ENCODE results near the gene P2RX1.

Gene P2RX1

DNA sequence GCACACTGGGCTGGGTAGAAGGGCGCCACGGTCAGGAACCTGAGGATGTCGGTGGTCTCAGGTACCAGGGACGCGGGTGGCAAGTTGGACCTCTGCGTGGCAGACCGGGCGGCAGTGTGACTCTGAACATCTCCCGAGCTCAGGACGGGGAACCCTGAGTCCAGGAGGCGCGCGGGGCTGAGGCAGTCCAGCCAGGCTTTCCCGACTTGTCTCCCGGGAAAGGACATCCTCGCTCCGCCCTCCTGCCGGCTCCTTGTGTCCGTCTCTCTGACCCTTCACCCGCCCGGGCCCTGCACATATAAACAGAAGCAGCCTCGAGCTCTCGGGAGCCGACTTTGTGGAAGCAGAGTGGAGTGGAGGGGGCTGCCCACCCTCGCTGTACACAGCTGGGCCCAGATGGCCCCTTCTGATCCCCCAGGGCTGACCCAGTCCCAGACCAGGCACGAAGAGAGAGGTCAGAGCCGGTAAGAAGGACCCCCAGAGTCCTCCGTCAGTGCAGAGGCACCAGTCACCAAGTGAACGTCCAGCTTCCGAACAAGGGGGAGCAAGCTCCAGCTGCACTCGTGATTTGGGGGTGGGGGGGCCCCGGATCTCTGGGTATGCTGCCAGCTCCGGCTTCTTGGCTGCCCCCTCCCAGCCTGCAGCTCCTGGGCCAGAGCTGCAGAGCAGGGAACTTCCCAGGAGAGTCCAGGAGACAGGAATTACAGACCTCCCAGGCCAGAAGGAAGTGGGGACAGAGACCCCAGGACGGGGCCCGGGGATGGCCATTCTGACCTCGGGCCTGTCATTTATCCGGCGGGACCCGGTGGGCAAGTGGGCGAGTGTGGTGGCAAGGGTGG lies 8.5 kb upstream of the P2RX1 start:
- no peak for DNase-seq (ENCODE audit: low read depth)

DNA sequence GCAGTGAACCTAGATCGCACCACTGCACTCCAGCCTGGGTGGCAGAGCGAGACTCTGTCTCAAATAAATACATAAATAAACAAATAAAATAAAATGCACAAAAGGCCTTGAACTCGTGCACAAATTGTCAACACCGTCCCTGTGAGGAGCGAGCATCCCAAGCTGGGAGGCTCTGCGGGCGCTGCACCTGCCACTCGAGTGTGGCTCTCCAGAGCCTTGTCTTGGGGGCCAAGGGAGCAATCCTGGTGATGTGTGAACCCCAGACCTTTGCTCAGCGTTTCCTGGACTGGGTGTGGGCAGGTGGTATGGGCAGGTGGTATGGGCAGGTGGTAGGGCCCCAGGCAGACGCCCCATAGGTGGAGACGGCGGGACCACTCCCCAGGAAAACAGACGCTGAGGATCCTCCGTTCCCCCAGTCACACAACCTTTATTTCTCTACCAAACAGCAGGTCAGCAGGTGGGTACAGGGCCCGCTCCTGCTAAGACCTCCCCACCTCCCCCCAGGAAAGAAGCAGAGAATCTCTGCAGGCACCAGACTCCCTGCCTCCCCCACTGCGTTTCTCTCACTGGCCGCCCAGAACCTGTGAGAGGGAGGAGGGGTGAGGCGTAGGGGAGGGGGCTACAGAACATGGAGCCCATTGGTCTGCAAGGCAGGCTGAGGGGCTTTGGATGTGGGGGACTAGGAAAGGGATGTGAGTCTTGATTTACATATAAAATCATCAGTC lies 7.4 kb upstream of the P2RX1 start:
- no peak for DNase-seq (ENCODE audit: low read depth)

DNA sequence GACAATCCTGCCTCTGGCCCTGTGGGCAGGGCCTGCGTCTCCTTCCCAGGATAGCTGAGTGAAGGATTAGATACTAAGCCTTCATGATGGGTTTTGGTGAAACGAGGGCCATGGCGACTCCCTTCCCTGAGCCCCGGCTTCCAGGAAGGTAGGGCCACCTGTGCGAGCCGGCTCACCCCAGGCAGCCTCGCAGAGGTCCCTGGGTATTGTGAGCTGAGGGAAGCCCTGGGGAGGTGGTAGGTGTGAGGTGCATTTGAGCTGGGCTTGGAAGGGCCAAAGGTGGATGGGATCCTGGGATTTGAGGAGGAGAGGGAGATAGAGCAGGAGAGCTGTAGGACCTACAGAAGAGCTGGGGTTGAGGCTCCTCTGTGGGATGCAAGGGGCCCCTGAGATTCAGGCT lies 6.5 kb upstream of the P2RX1 start:
- no peak for DNase-seq (ENCODE audit: low read depth)

DNA sequence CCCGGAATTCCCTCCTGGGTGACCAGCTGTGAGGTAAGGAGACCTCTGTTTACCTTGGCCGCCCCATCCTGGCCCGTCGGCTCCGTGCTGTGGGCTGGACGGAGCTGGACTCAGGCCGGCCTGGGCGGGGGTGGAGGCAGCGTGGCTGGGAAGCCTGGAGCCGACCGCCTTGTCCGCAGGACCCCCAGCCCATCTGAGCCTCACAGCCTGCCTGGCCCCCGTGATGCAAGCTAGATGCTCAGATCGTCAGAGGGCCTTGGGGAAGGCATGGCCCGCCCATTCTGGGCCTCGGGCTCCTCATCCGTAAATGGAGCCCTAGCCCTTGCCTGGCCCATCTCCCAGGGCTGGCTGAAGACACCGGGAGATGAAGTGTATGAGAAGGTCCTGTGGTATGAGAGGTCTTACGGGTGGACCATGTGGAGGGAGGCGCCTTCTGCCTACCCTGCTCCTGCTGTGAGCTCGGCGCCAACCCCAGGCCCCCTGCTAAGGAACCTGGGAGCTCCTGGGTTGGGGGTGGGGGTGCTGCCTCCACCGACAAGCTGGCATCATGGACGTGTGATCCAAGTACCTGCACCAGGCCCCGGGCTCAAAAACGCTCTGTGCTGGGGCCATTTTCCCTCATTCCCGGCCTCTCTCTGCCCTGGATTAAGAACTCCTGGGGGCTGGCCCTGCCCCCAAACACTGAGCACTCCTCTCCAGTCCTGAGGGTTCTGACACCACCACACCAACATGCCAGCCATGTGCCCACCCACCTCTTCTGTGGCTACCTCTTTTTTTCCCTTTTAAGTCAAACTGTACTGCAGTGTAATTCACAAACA lies 5.4 kb upstream of the P2RX1 start:
- DNase-seq (ENCODE audit: low read depth): no peak

DNA sequence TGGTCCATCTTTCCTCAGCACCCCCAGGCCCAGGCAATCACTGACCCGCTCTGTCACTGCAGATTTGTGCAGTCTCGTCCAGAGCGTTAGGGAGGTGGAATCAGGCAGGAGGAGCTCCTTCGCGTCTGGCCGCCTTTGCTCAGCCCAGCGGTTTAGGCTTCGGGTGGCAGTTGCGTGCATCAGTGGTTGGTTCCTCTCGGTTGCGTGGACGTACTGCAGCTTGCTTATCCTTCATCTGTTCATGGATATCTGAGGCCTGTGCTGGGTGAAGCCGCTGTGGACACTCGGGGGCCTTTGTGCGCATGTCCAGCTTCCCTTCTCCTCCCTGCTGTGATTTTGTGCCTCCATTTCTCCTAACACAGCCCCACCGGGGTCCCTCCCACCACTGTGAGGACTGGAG lies 4.7 kb upstream of the P2RX1 start:
- DNase-seq (ENCODE audit: low read depth): no peak

DNA sequence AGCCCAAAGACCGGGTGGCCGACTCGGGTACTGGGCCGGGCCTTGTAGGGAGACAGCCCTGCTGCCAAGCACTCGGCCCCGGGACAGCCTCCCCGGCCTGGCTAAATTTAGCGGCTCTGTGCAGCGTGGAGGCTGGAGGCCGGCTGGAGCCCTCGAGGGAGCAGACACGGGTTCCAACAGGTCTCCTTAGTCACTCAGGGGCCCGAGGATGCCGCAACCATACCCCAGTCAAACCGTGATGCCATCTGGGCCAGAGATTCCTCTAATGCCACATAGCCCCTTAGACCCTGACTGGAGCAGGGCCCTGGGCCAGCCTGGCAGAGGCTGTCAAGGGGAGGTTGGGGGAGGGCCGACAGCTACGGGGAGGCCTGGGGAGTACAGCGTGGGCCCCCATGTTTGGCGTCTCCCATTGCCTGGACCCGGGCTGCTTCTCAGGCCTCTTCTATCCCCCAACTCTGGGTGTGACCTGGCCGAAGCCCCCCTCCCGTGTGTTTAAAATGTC lies 2.9 kb upstream of the P2RX1 start:
- DNase-seq (ENCODE audit: low read depth): no peak

DNA sequence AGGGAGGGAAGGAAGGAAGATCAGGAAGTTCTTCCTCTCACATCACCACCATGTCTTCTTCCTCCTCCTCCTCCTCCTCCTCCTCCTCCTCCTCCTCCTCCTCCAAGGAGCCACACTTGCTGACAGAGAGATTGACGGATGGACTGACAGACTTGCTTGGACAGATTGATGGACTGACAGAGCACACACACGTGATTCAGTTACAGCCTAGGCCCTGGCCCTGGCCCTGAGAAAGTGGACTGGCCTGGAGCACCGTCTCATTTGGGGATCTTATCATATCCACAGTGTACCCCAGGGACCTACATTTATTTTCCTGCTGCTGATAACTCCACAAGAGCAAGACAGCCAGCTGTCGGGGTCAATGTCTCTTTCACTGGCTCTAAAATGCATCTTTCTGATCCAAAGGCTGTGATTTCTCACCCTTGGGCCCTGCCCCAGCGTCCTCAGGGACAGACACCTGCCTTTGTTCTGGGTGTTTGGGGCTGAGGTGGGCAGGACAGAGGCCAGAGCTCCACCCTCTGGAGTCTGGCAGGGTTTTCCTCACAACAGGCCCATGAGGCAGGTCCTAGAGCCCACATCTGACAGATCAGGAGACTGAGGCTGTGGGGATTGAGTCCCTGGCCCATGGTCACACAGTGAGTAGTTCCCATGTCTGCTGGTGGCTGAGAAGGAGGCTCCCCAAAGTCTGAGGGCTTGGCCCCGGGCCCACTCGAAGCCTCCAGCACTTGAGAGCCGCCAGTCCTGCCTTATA lies 2.3 kb upstream of the P2RX1 start:
- no peak for DNase-seq (ENCODE audit: low read depth)

DNA sequence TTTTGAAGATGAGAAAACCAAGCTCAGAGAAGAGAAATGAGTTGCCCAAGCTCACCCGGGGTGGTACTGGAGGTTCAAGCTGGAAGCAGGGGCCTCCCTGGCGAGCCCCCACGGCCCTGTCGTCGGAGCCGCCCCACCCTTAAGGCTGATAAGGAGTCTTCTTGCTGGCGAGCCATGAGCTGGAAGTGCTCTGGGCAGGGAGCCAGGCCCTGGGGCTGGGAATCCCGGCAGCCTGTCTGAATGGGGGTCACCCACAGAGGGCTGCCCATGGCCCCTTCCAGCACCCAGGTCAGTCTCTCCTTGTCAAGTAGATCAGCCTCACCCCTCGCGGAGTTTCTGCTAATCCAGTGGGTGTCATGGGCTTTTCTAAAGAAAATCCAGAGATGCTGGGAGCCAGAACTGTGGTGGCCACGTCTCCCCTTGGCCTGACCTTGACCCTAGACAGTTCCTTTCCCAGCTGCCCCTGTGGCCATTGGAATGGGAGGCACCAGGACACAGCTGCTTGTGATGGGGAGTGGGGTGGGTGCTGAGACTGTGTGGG lies 1.2 kb upstream of the P2RX1 start:
- no peak for DNase-seq (ENCODE audit: low read depth)

DNA sequence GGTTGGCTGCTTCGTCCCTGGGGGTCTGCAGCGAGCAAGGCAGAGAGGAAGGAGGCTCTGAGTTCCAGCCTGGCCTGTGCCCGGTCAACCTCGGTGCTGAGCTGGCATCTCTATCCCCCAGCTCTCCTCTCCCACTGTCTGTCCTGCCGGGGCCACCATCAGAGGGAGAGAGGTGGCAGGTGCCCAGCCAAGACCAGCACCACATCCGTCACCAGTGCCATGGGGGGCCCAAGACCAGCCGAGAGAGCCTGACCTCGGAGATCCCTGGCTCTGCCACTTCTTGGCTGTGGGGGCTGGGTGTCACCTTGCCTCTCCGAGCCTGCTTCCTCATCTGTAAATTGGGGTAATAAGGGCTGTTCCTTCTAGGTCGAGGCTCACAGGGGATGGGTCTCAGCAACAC lies 560 bp upstream of the P2RX1 start:
- no peak for DNase-seq (ENCODE audit: low read depth)

DNA sequence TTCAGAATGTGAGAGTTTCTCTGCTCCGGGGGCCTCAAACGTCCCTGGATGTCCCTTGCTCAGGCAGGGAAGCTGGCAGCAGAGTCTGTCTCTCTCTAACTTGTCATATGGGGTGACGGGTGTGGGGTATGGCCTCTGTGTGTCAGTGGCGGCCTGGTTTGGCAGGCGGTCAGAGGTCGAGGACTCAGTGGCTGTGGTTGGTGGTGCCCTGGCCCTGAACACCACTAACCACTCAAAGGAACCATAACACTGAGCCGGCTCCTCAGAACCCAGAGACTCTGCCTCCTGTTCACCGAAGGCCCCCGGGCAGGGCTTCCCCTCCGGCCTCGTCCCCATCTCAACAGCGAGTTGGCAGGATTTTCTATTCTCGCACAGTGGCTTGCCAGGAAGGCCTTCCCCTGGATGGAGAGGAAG lies 677 bp downstream of the P2RX1 start:
- no peak for DNase-seq (ENCODE audit: low read depth)

DNA sequence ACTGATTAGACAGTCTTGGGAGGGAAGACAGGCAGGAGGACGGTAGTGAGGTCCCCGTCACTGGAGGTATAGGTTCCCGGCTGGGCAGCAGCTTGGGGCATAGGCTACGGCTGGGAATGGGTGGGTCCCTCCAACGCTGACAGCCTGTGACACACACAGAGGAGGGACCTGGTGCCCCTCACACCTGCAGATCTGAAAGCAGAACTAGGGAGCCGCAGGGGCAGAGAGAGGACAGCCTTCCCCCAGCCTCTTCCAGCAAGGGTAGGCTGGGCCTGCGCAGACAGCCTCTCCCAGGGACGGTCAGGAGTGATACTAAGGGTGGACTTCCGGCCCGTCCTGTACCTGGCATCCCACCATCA lies 2.0 kb downstream of the P2RX1 start:
- DNase-seq (ENCODE audit: low read depth): no peak

DNA sequence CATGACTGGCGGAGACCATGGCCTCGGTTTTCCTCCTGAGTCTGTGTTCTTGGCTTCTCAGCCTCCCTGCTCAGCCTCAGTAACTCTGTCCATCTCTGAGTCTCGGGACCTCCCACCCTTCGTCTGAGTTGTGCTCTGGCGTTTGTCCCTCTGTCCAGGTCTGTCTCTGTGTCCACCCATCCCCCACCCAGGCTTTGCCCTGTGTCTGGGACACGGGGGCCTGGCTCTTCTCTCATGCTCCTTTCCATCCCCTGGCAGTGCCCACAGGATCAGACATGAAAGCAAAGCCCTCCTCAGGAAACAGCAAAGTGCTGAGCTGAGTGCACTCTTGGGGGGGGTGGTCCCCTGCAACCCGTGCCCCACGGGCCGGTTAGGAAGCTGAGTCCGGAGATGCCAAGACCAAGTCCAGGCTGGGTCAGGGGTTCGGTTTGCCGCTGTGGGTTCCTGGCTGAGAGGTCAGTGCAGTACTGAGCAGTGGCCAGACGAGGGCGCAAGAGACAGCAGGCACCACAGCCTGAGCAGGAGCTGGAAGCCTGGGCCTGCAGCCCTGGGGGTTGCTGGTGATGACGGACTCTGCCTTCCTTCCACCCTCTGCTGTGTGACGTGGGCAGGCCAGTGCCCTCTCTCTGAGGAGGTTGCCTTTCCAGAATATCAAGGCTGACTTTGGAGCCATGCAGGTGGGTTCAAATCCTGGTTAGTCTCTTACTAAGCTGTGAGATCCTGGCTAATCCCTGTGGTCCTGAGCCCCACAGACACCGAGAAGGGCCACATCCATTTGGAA lies 2.5 kb downstream of the P2RX1 start:
- DNase-seq (ENCODE audit: low read depth): peak; percentile 62

DNA sequence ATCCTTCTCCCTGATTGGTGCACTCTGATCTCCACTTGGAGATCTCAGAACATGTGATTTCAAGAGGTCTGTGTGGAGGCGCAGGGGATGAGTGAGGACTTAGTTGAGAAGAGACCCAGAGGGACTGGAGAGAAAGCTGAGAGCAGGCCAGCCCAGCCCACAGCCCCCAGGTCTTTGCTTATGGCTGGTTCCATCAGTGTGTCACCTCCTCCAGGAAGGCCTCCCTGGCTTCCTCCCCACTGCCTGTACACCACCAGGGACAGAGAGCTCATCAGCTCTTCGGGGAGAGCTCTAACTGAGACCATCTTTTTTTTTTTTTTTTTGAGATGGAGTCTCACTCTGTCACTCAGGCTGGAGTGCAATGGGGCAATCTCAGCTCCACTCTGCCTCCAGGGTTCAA lies 3.4 kb downstream of the P2RX1 start:
- no peak for DNase-seq (ENCODE audit: low read depth)

DNA sequence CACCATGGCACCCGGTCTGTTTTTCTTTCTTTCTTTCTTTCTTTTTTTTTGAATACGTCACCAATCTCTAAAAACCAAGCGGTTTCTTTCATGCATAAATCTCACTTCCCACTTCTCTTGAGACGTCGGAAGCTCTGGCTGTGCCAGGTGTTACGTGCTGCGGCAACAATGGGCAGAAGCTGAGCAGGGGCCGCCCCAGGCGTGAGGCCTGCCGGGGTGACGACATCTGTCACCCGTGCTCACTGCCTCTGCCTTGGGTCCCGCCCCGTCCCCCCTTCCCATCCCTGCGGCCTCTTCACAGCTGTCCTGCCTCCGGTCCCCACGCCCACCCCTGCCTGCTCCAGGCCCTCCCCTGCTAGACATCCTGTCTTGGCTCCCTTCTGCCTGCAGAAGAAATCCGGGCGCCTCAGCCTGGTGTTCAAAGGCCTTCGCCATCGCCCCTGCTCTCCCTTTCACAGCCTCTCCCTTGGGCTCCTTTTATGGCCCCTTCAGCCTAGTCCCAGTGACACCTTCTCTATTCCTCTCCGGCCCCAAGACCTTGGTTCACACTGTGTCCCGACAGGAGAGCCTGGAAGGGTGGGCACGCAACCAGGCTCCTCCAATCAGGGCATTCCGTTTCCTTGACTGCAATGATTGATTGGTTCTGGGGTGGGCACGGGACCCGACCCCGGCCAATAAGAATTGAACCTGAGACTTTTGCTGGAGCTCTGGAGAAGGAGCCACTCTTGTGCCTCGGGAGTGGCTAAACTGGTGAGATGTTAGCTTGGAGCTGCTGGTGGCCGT lies 4.8 kb downstream of the P2RX1 start:
- DNase-seq (ENCODE audit: low read depth): peak; percentile 29

DNA sequence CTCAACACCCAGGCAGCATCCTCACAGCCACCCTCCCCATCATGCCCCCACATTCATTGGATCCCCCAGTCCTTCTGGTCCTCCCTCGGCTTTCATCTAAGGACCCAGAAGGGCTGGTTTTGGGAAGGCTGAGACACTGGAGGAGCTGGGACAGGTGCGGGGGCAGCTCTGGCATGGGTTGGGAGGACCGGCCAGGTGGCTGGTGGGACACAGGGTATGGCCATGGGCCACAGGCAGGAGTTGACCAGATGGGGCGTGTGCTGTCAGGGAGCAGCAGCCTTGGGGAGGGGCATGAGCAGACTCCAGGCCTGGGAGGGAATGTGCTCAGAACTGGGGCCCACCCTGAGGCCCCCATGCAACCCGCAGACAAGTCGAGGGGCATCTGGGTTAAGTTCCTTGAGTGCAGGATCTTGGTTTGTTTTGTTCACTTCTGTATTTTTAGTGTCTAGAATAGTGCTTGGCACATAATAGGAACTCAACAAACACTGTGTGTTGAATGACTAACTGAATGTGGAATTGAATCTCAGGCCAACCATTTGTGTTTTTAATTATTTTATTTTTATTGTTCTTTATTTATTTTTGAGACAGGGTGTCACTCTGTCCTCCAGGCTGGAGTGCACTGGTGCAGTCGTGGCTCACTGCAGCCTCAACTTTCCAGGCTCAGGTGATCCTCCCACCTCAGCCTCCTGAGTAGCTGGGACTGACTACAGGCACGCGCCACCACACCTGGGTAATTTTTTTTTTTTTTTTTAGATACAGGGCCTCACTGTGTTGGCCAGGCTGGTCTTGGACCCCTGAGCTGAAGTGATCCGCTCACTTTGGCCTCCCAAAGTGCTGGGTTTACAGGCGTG lies 5.6 kb downstream of the P2RX1 start:
- DNase-seq (ENCODE audit: low read depth): no peak

DNA sequence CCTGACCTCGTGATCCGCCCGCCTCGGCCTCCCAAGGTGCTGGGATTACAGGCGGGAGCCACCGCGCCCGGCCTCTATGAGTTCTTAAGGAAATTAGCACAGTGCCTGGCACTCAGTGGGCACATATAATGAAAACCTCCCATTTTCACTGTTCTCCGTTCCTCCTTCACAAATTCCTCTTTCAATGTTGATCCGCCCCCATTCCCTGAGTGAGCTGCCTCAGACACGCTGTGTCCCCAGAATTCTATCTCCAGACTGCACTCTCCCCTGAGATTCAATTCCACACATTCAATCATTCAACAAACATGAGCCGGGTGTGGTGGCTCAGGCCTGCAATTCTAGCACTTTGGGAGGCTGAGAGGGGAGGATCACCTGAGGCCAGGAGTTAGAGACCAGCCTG lies 7.0 kb downstream of the P2RX1 start:
- DNase-seq (ENCODE audit: low read depth): no peak

DNA sequence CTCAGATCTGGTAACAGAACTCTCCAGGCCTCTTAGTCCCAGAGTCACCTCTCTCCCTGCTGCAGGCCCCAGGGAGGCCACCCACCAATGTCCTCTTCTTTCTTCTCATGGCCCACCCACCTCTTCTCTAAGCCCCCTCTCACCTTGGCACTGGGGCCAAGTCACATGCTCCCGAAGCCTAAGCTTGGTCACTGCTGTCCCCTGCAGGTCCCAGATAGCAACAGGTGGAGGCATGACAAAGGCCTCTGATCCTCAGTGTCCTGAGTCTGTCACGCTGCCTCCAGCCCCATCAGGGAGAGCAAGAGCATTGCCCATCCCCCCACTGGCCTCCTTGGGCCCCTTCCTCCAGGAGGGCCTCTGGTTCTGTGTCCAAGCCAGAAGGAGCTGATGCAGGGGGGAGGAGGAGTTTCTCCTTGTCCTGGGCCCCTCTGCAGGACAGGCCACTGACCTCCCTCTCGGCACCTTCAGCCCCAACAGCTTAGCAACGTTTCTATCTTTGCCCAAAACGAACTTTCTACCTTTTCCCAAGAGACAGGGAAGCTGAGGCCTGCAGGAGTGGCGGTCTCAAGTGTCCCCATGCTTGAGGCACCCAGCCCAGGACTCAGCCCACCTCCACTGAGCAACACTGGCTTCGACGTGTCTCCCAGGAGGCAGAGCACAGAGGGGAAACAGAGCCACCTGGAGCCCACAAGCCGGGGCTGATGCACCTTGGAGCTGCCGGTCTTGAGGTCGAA lies 8.6 kb downstream of the P2RX1 start:
- DNase-seq (ENCODE audit: low read depth): no peak

DNA sequence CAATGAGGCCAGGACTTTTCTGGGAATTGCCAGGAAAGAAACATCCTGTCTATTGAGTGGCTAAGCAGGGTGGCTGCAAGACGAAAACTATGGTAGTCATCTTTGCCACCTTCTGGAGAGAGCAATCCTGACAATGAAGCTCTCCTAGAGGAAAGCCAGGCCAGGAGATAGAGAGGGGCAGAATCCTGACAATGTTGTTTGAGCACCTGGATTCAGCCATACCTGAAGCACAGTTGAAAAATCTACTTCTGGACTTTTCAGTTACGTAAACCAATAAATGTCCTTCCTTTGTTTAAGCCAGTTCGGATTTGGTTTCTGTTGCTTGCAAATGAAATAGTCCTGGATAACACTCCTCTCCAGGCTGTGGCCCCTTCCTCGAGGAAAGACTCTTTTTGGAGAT lies 9.4 kb downstream of the P2RX1 start:
- no peak for DNase-seq (ENCODE audit: low read depth)

Measured in stimulated activated CD4-positive, alpha-beta T cell treated with anti-CD3 and anti-CD28 coated beads, Interleukin-2, amount 100 ng/mL, for 4 hours (primary cell).